Measurements from ENCODE around the gene PTCH1.

Gene PTCH1

GRCh38 chr9:95552255-95552654 lies 35.5 kb upstream of the PTCH1 start:
- TF ChIP-seq CTCF (IDR thresholded peaks at IDR 0.05), result no peak
- H3K4me3 ChIP-seq, result no peak overlapping the region
- no peak for DNase-seq (ENCODE audit: low spot score)
- no peak overlapping the region for H3K27ac ChIP-seq

GRCh38 chr9:95551406-95551805 lies 34.6 kb upstream of the PTCH1 start:
- Histone ChIP-seq H3K27ac (no peak overlapping the region), H3K4me3 (no peak overlapping the region)
- DNase-seq (ENCODE audit: low spot score), result no peak
- no peak for TF ChIP-seq CTCF (IDR thresholded peaks at IDR 0.05)

DNA sequence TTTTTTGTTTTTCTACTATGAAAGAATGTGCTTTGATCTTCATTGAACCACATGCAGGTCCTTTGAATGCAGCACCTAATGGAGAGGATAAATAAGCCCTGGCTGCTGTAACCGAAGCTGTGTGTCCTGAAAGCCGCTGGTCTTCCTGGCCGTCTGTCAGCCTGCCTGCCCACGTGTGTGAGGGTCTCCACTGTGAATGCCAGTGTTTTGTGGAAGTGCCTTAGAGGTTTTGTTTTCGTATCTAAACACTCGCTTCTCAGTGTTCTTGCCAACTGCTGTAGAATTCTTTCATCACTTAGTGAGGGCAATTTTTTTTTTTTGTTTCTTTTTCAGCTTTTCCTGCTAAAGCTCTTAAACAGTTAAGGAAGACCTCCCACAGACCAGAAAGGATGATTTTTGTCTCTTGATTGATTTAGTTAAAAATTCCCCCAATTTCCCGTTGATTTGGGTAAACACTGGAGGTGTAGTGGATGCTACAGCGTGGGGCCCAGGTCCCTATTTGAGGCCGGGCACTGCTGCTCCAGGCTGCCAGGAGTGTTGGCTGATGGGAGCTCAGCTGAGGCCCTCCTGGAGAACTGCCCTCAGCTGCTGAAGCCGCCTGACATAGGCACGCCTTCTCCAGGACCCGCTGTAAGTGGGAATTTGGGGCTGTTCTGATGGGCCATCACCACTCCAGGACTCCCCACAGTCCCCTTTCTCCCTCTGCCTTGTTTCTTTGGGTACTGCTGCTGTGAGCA lies 29.2 kb upstream of the PTCH1 start:
- no peak overlapping the region for H3K4me3 ChIP-seq
- no peak for DNase-seq (ENCODE audit: low spot score)
- no peak overlapping the region for H3K27ac ChIP-seq
- no peak for TF ChIP-seq CTCF (IDR thresholded peaks at IDR 0.05)

- DNase-seq (ENCODE audit: low spot score), result no peak
- H3K27ac ChIP-seq, result no peak overlapping the region
- no peak overlapping the region for H3K4me3 ChIP-seq
- TF ChIP-seq CTCF (IDR thresholded peaks at IDR 0.05), result no peak
These were observed 17.4 kb upstream of the PTCH1 start for GRCh38 chr9:95533996-95534680.

DNA sequence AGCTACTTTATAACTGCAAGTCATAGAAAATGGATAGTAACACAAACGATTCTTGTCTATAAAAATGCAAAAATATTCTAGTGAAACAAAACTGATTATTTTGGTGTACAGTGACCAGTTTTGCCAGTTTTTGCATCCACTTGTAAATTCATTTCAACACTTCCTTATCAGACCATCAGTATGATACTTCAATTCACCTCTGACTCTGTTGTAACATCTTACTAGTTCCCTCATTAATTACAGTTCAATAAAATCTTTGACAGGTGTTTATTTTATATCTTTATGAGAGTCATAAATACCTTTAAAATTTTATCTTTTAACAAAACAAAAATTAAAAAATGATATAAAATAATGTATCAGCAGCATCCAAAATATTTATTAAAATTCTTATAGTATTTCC lies 13.1 kb upstream of the PTCH1 start:
- Histone ChIP-seq H3K27ac (no peak overlapping the region), H3K4me3 (no peak overlapping the region)
- TF ChIP-seq CTCF (IDR thresholded peaks at IDR 0.05), result no peak
- no peak for DNase-seq (ENCODE audit: low spot score)

DNA sequence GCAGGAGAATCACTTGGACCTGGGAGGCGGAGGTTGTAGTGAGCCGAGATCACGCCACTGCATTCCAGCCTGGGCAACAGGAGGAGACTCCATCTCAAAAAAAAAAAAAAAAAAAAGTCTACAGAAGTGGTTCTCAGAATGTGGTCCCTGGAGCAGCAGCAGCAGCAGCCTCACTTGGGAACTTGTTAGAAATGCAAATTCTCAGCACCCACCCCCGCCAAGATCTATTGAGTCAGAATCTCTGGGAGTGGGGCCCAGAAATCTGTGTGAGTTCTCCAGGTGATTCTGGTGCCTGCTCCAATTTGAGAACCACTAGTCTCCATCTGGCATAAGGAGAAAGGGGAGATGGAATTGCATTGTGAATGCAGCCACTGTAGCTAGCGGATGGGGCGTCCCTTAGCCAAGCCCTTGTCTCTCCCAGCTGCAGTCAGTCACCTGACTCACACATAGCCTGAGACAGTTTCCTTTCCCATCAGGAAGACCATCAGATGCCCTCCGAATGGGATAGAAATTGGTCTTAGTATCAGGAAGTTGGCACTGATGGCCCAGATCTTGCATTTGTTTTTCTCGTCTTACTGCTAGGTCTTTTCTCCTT lies 12.2 kb upstream of the PTCH1 start:
- Histone ChIP-seq H3K27ac (no peak overlapping the region), H3K4me3 (no peak overlapping the region)
- no peak for TF ChIP-seq CTCF (IDR thresholded peaks at IDR 0.05)
- DNase-seq (ENCODE audit: low spot score), result no peak

Measured in coronary artery (tissue), 2 donors.